Endometrium (tissue), 2 donors: ENCODE data around the gene EBI3.
"Not testable (repeated sequence)": the region's sequence is repeated elsewhere in the genome, so short reads cannot be mapped to it uniquely, and the experiment has no call there.

ENCODE experiments used
- FAIRE-seq: peaks from 2 replicates; lab custom pipeline; 2012; peaks lifted over from hg19 to GRCh38; lab: Jason Lieb, UNC
- donor health status: control.
- donor health status: control.

The EBI3 gene

GRCh38 chr19:4234862-4235201, 5.5 kb downstream of the EBI3 start:
- FAIRE-seq, result no peak

- FAIRE-seq, result not testable (repeated sequence)
Measured at GRCh38 chr19:4237510-4237909, 8.2 kb downstream of the EBI3 start.

GRCh38 chr19:4238831-4239230, 9.5 kb downstream of the EBI3 start:
- no peak for FAIRE-seq

- no peak for FAIRE-seq
Measured at GRCh38 chr19:4241824-4242430, 12.6 kb downstream of the EBI3 start.

GRCh38 chr19:4245938-4246337, 16.6 kb downstream of the EBI3 start:
- FAIRE-seq, result not testable (repeated sequence)

- FAIRE-seq, result peak; percentile 93
Measured at GRCh38 chr19:4246767-4247593, 17.7 kb downstream of the EBI3 start, which contains the start of gene YJU2. YJU2 (plus strand) TSS chr19:4247080; CDS start chr19:4247147, 67 bp downstream.

- FAIRE-seq, result no peak
Measured at GRCh38 chr19:4256563-4256962, 27.2 kb downstream of the EBI3 start.

- FAIRE-seq, result no peak
Measured at GRCh38 chr19:4257025-4257424, 27.7 kb downstream of the EBI3 start.

GRCh38 chr19:4258181-4258580, 28.9 kb downstream of the EBI3 start:
- no peak for FAIRE-seq

- no peak for FAIRE-seq
Measured at GRCh38 chr19:4260613-4261191, 31.4 kb downstream of the EBI3 start.

- FAIRE-seq, result no peak
Measured at GRCh38 chr19:4264812-4265211, 35.5 kb downstream of the EBI3 start.

- no peak for FAIRE-seq
Measured at GRCh38 chr19:4266253-4267000, 37.1 kb downstream of the EBI3 start.

- FAIRE-seq, result no peak
Measured at GRCh38 chr19:4267101-4267900, 38.0 kb downstream of the EBI3 start.

GRCh38 chr19:4267901-4268815, 38.8 kb downstream of the EBI3 start:
- no peak for FAIRE-seq

GRCh38 chr19:4268816-4269430, 39.6 kb downstream of the EBI3 start:
- FAIRE-seq, result no peak

- no peak for FAIRE-seq
Measured at GRCh38 chr19:4272894-4273293, 43.6 kb downstream of the EBI3 start.

- not testable (repeated sequence) for FAIRE-seq
Measured at GRCh38 chr19:4274321-4274686, 45.0 kb downstream of the EBI3 start.

- FAIRE-seq, result no peak
Measured at GRCh38 chr19:4277191-4277696, 47.9 kb downstream of the EBI3 start.

- FAIRE-seq, result no peak
Measured at GRCh38 chr19:4278010-4278409, 48.7 kb downstream of the EBI3 start.
